Peyer's patch (tissue), 4 donors: ENCODE measurements around the gene PHF21B.

Experiments used
- CTCF ChIP-seq, 6 experiments: fragments of 450-650 bp in 4 of 6; fragments of 200-600 bp in 2 of 6; sonication (generic) in 1 of 6; IDR thresholded peaks; one replicate each; pipeline ENCODE4 v1.5.1; 2017 to 2019; ENCODE audit warnings: antibody characterized with exemption in 6 of 6, mild to moderate bottlenecking in 3 of 6, moderate library complexity in 1 of 6
- POLR2A ChIP-seq, 2 donors: fragments of 450-650 bp; IDR thresholded peaks; one replicate each; pipeline ENCODE4 v1.5.1; 2017; ENCODE audit warnings: antibody characterized with exemption in 2 of 2, mild to moderate bottlenecking in 2 of 2, moderate library complexity in 2 of 2

DNA sequence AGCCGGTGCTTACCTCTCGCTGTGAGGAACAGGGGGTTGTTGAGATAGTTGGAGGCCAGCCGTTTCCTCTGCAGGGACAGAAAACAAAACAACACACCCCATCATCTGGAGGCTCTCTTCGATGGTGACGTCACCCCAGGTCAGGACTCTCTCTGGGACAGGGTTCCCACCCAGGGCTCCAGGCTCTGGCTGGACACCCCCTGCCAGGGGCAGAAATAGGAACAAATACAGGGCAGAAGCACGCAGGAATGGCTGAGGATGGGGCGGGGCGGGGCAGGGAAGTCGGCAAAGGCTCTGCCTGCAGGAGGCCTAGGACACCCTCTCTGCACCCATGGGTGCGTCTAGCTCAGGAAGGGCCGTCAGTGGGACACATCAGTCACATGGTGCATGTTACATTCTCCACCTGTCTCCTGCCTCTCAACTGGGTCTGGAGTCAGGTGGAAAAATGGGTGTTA, 118.5 kb downstream of the PHF21B start:
- TF ChIP-seq CTCF (IDR thresholded peaks at IDR 0.05) (no peak), POLR2A (IDR thresholded peaks at IDR 0.05) (no peak)
